Sciatic nerve (tissue), 2 donors: ENCODE results near the gene MED27. TPM values are rescaled to one million over a fixed set of nuclear protein-coding genes. Genes with fewer than 3 reads are reported as not detected.

Experiments
- ATAC-seq: fragments of 200-7000 bp; cut with Tn5 transposase; one replicate; pipeline ENCODE4 v1.9.1; 2020; ENCODE audit warnings: mild to moderate bottlenecking, moderate library complexity
- DNase-seq: peaks from one replicate; pipeline ENCODE4 v3.0.0-alpha.2; 2020; ENCODE audit warnings: low spot score
- intact Hi-C: fragments of 100-400 bp; cut with DNase I; formaldehyde crosslinking; loops from one replicate; pipeline ENCODE4 v1.14.2; 2022
- total RNA-seq: library from RNA; stranded (reverse); fragmentation: NEBNext Ultra II Directional; extraction: Animal tissue kit (Norgen Biotek cat#: 25700); gene quantifications from one replicate; pipeline ENCODE4 v1.2.1, GENCODE V29; 2021
- donor health status: DM: no; HTN: no; CAD: no.
- donor health status: DM: no; HTN: no; CAD: no.

Gene MED27
- total RNA-seq, 1 donor from 2014 or later: 15.9 TPM

DNA sequence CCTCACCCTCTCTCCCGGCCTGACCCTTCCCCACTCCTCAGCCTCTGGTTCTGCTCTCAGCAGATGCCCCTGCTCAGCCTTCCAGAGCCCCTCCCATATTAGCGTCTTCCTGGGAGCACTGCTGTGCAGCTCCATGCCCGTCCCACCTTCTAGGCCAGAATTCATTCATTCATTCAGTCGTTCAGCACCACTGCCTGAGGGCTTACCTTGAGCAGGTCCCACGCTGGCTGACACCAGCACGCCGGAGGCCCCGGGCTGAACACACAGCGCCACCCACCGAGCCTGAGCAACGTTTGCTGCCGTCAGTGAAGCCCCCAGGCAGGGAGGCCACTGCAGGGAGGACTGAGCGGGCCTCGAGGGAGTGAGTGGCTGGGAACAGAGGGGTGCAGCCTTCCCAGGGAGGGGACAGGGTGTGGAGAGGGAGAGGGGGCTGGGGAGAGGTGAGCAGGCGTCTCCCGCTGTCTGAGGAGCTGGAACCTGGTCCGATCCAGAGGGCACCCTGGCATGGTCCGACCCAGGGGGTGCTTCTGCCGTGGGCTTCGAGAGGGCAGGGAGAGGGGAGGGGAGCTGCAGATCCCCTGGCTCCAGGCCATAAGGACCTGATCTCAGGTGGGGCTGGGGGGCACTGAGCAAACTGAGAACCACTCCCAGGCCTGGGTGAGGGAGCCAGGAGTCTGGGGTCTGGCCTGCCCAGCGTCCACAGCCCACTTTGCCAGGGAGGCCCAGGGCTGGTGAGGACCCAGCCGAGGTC lies 241.0 kb downstream of the MED27 start:
- intact Hi-C loops: no loop called here
- ATAC-seq (no peak), DNase-seq (no peak)

DNA sequence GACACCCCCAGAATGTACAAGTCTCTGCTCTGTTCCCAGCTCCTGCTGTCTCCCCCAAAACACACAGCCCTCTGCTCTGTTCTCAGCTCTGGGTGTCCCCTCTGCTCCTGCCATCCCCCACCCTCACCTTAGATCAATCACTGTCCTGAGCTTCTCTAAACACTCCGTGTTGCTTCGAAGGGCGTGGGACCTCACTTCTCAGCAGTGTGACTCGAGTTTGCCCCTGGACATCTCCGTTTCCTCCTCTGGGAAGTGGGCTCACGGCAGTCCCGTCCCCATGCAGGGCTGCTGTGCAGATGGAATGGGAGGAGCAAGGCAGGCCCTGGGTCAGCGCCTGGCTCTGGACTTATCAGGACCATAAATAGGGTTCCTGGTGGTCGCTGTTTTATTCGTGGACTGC lies 241.8 kb downstream of the MED27 start:
- ATAC-seq: no peak
- no peak for DNase-seq
- intact Hi-C loops: no loop called here

DNA sequence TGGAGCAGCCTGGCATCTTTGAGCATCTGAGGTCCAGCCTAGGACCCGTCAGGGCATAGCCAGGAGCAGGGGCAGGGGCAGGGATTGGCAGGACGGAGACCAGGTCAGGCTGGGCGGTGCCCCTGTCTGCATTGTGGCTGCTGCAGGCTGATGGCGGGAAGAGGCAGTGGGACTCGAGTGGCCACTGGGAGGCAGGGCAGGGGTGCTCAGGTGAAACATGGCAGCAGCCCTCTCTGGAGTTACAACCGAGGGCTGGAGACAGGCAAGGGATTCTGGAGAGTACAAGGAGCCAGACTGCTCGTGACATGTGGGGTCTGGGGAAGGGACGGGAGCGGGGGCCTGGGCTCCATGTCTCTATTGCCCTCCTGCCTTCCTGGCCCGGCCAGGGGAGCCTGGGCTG lies 242.4 kb downstream of the MED27 start:
- ATAC-seq (no peak), DNase-seq (no peak)
- intact Hi-C loops: no loop called here

DNA sequence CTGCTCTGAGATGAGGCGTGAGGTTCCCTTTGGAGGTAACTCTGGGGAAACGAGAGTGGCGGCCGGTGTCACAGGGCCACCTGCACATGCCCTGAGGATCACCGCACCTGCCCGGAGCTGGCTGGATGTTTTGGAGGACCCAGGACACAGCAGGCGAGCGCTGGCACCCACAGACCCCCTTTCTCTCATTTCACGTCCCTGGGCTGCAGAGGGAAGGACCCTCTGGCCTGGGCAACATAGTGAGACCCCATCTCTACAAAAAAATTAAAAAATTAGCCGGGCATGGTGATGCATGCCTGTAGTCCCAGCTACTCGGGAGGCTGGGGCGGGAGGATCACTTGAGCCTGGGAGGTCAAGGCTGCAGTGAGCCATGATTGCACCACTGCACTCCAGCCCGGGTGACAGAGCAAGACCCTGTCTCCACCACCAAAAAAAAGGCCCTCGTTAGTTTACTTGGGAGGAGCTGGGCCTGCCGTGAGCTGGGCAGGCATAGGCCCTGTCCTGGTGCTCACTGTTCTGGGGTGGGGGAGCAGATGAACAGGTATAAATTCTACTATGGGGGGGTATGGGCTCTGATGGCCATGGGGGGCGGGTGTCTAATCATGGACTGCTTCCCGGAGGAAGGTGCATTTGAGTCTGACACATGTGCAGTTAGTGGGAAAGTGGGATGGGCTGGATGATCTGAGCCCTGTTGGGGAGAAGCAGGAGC lies 242.9 kb downstream of the MED27 start:
- ATAC-seq (no peak), DNase-seq (no peak)
- intact Hi-C loops: no loop called here

DNA sequence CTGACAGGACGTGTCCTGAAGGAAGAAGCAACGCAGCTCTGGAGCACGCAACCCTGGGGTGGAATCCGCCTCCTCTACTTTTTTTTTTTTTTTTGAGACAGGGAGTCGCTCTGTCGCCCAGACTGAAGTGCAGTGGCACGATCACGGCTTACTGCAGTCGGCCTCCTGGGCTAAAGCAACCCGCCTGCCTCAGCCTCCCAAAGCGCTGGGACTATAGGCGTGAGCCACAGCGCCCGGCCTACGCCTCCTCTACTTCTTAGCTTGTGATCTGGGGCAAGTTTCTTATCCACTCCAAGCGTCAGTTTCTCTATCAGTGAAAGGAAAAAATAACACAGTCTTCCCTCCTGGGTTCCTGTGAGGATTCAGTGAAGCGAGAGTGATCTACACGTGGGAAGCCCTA lies 243.6 kb downstream of the MED27 start:
- intact Hi-C loops: no loop called here
- DNase-seq (no peak), ATAC-seq (no peak)

DNA sequence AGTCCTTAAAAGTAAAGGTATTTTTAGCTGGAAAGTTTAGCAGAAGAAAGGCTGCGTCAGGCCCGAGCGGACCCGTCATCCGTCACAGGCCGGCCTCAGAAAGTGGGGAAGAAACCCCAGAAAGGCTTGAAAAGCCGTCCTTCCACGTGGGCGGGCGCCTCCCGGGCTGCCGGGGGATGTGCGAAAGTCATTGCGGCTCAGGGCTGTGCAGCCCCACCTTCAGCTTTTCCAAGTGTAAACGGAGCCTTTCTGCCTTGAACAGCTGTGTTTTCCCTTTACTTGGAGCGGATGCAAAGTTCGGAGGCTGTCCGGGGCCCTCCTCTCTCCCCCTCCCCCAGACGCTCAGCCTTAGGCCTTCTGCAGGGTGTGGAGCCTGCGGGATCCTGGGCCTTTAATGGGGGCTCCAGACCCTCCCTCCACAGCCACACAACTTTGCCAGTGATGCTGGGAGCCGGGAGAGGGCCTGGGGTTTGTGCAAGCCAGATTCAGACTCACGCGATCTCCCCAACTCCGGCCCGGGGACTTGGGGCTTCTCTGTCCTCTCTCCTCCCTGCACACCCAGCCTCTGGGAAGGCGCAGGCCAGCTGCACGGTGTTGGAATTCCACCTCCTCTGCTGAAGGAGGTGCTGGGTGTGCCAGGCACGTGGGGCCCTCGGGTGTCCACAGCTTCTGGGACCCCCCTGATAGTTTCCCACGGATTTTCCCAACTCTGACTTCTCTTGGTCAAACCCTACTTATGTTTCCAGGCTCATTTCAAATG lies 244.3 kb downstream of the MED27 start:
- ATAC-seq (peak; percentile 79), DNase-seq (no peak)
- intact Hi-C loops: no loop called here

DNA sequence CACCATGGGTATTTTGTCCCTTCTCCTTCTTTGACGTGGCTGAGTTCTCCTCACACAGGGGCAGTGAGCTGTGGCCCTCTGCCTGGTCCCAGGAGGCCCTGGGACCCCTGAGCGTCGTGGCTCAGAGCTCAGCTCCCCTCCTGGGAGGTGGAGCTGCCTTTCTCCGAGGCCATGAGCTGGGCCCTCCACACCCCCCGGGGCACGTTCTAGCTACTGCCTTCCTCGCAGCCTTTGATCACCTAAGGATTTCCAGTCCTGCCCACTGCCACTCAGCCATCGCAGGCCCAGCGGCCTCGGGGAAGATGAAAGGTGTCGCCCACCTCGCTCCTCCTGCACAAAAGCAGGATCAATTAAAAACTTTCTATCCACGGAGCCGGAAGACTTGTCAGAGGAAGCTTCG lies 244.9 kb downstream of the MED27 start:
- DNase-seq: no peak
- intact Hi-C loops: no loop called here
- ATAC-seq: no peak

DNA sequence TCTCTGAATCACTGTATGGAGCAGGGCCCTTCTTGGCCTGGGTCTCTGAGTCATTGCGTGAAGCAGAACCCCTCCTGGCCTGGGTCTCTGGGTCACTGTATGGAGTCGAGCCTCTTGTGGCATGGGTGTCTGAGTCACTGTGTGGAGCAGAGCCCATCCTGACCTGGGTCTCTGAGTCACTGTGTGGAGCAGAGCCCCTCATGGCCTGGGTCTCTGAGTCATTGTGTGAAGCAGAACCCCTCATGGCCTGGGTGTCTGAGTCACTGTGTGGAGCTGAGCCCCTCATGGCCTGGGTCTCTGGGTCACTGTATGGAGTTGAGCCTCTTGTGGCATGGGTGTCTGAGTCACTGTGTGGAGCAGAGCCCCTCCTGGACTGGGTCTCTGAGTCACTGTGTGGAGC lies 245.8 kb downstream of the MED27 start:
- no peak for DNase-seq
- intact Hi-C loops: no loop called here
- ATAC-seq: no peak

DNA sequence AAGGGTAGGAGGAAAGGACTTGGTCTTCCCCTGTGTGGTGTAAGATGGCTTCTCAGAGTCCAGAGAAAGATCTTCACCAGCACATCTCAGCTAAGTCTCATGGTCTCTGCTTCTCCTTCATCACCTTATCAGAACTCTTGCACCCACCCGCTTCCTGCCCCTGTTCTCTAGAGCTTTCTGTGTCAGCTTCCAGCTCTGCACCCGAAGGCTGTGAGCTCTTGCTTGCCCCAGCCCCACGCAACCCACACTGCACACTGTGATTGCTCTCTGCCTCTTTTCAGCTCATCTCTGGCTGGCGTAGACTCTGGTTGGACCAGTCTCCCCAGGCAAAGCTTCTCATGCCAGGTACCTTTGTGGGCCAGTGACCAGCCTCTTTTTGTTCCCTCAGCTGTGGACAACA lies 246.6 kb downstream of the MED27 start:
- intact Hi-C loops: no loop called here
- no peak for DNase-seq
- no peak for ATAC-seq

DNA sequence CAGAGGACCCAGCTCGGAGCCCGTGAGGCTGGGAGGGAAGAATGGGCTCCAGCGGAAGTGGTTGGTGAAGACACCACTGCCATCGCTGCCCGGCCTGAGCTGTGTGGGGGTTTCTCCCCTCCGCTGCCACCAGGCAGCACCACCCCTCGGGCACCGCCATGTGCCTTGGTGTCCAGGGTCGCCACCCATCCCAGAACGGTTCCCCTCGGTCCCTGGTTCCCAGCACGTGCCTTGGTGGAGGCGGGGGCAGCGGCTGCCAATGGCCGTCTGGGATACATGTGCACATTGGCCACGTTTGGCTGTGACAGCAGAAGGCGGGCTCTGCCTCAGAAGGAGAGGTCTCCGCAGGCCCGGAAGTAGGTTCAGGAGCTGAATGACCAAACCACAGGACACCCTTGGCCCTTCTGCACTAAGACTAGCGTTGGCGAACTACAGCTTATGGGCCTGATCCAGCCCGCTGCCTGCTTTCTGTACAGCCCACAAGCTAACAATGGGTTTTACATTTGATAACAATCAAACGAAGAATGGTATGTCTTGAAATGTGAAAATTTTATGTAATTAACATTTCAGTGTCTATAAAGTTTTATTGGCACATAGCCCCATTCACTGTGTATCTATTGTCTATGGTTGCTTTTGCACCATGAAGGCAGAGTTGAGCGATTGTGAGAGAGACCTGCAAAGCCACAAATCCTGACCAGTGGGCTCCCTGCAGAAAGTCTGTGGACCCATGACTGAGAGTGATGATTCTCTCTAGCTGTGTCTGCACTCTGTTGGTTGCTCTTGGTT lies 248.1 kb downstream of the MED27 start:
- intact Hi-C loops: no loop called here
- DNase-seq (no peak), ATAC-seq (no peak)

DNA sequence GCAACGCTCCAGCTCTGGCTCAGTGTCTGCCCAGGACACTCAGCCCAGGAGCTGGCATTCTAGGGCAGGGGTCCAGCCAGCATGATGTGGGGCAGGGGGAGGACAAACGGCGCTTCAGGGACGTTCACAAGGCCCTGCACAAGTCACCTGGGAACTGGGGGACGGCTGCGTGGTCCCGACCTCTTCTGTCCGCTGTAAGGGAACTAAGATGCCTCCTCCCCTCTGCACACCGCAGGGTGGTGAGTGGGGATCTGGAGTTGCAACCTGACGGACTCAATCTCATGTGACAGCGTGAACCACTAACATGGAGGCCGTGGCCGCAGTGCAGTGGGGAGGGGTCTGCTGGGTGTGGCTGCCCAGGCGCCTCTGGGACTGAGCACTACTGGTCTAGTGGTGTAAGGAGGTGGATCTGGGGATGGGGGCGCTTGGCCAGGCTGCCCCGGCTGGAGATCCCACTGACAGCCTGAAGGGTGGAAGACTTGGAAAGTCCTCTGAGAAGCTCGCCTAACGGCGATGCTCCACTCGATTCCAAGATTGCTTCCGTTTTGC lies 251.8 kb downstream of the MED27 start:
- intact Hi-C loops: no loop called here
- ATAC-seq (no peak), DNase-seq (no peak)

DNA sequence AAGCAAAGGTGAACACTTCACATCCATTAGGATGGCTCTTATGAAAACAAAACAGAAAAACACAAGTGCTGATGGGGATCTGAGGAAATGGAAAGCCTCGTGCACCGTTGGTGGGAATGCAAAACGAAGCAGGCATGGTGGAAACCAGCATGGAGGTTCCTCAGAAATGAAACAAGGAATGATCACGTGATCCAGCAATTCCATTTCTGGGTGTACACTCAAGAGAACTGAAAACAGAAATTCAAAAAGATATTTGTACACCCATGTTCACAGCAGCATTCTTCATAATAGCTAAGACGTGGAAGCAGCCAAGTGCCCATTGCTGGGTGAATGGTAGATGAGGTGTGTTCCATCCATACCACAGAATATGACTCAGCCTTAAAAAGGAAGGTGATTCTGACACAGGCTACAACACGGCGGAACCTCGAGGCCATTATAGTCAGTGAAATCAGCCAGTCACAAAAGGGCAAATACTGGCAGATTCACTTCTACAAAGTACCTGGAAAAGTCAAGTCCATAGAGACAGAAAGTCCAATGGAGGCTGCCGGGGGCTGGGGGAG lies 252.6 kb downstream of the MED27 start:
- intact Hi-C loops: no loop called here
- no peak for DNase-seq
- ATAC-seq: no peak

DNA sequence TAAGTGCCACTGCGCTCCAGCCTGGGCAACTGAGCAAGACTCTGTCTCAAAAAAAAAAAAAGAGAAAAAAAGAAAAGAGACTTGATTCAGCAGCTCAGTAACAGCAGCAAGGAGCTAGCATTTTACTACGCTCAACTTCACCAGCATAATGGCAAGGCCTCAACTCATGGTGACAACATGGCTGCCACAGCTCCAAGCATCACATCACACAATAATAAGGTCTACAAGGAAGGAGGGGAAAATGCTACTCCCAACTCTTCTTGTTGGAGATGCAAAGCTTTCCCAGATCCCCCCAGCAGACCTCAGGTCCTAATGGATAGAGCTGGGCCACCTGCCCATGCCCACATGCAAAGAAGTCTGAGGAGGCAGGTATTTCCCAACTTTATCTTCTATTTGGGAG lies 253.6 kb downstream of the MED27 start:
- intact Hi-C loops: no loop called here
- DNase-seq: no peak

DNA sequence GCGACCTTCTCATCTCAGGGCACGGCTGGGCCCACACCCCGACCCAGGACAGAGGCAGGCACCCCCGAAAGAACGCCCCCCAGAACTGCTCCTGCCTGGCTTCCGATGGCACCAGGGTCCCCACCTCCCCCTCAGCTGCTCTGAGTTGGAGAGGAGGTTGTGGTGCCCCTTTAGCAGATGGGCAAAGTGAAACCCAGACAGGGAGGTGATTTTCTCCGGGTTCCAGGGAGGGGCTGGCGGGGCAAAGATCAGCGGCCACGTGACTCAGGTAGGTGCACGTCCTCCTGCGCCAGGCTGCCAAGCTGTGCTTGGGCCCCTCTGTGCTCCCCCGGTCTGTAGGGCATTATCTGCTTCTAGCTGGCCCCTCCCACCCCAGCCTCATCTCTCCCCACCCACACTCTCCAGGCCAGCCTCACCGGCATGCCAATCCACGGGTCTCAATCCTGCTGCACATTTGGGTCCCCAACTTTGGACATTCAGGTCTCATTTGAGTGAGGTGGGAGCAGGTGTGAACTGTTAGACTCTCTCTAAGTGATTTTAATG lies 254.6 kb downstream of the MED27 start:
- intact Hi-C loops: no loop called here
- ATAC-seq (no peak), DNase-seq (no peak)

More for the DNA sequence above, 253.6 kb downstream of the MED27 start:
- no peak for ATAC-seq

DNA sequence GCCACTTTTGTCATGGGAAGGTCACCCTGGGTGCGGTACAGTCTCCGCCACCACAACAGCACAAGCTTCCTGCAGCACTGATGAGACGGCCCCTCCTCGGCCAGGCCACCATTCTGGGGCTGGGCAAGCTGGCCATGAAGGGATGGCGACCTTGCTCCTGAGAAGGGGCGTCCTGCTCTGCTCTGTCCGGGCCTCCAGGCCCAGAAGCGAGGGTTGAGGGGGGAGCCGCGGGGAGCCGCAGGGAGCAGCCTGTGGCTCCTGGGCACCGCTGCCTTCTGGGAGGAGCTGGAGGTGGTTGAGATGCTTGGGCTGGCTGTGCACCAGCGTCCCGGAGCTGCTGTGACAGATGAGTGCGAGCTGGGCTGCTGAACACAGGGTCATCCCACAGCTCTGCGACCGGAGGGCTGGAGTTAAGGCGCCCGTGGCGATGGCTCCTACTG lies 255.5 kb downstream of the MED27 start:
- ATAC-seq (no peak), DNase-seq (no peak)
- intact Hi-C loops: no loop called here

DNA sequence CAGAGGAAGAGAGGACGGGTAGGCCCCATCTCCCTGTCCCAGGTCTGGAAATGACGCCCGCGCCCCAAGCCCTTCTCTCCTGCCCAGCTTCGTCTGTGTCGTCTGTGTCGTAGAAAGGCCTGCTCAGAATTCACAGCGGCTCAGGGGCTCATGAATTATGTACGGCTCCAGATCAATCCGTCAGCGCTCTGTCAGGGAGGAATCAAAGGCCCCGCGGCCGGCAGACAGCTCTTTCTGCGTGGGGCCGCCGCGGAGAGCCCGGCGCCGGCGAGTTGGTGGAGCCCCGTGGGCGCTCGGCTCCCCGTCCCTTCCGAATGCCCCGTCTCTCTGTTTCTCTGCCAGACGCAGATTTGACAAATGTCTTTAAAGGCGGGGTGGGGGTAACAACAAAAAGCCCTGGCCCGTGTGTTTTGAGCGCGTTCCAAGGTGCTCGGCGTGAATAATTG lies 255.9 kb downstream of the MED27 start:
- no peak for ATAC-seq
- intact Hi-C loops: no loop called here

DNA sequence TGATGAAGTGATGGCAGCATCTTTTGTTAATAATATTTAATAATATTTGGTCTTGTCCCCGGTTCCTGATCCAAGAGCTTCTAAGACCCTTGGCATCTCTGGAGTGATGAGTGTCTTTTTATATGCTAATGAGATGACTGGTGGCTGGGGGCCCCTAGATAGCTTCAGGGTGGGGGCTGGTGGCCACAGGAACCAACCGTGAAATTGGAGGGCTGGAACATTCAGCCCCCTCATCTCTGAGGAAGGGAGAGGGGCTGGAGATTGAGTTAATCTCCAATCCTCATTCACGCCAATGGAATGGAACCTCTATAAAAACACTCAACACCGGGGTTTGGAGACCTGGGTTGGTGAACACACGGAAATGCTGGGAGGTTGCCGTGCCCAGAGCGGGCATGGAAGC lies 261.6 kb downstream of the MED27 start:
- ATAC-seq (no peak), DNase-seq (no peak)
- intact Hi-C loops: no loop called here

More for the DNA sequence above, 255.9 kb downstream of the MED27 start:
- no peak for DNase-seq

DNA sequence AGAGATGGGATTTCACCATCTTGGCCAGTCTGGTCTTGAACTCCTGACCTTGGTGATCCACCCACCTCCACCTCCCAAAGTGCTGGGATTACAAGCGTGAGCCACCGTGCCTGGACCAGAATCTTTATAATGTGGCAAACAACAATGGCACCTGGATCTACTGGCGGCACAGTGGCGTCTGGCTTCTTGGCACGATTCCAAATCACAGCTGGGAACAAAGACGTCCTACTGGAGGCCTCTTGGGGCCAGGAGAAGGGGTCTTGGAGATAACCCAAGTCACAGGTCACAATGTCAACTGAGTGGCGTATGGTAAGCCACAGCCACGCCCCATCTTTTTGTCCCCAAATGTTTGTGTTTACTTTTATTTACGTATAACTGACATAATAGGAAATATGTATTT lies 262.0 kb downstream of the MED27 start:
- ATAC-seq: no peak
- no peak for DNase-seq
- intact Hi-C loops: no loop called here
